Testis (tissue), 3 donors: ENCODE measurements around the gene MCC. TPM values are rescaled to one million over a fixed set of nuclear protein-coding genes. Genes with fewer than 3 reads are reported as not detected.

Experiments
- DNase-seq: peaks from one replicate; pipeline ENCODE4 v3.0.0-alpha.2; 2019
- H3K27ac ChIP-seq, 2 donors: fragments of 200-600 bp; sonication (generic); one replicate each; pipeline ENCODE4 v1.5.1; 2019
- H3K27me3 ChIP-seq: fragments of 200-600 bp; sonication (generic); one replicate; pipeline ENCODE4 v1.5.1; 2019
- H3K36me3 ChIP-seq: fragments of 200-600 bp; sonication (generic); one replicate; pipeline ENCODE4 v1.5.1; 2017; ENCODE audit warnings: low read depth; ENCODE audit errors: missing control alignments
- H3K4me1 ChIP-seq: fragments of 200-600 bp; sonication (generic); one replicate; pipeline ENCODE4 v1.5.1; 2019
- H3K4me3 ChIP-seq, 2 donors: fragments of 200-600 bp; sonication (generic); one replicate each; pipeline ENCODE4 v1.5.1; 2017 to 2019
- H3K9me3 ChIP-seq: fragments of 200-600 bp; sonication (generic); one replicate; pipeline ENCODE4 v1.5.1; 2017
- POLR2A ChIP-seq: fragments of 450-650 bp; IDR thresholded peaks from one replicate; pipeline ENCODE4 v1.6.1; 2017; ENCODE audit warnings: antibody characterized with exemption, mild to moderate bottlenecking, moderate library complexity
- WGBS, 2 donors: methylation state at CpG; one replicate each; pipeline ENCODE4 v1.1.5; 2018; 5-methylcytosine and 5-hydroxymethylcytosine counted together
- intact Hi-C: fragments of 100-400 bp; cut with DNase I; formaldehyde crosslinking; loops from one replicate; pipeline ENCODE4 v1.15.1; 2023; ENCODE audit warnings: low total_unique reads
- polyA plus RNA-seq: library from polyadenylated mRNA; stranded (reverse); fragments of 350-450 nt; fragmentation: Illumina TruSeq; extraction: RNeasy Lipid Tissue Mini Kit (QIAGEN cat#74804); gene quantifications from one replicate; pipeline ENCODE4 v1.2.3, GENCODE V29; 2014; ENCODE audit warnings: low read depth, low replicate concordance; ENCODE audit not compliant: insufficient read depth
- total RNA-seq, 2 donors: library from RNA; depleted of rRNA; stranded (reverse); fragments of >200 nt; gene quantifications; one replicate each; pipeline ENCODE4 v1.2.3, GENCODE V29; 2016
- TF ChIP-seq, protein P1 (sequence below), 3 experiments: fragments of 450-650 bp in 2 of 3; fragments of 200-600 bp in 1 of 3; sonication (generic) in 1 of 3; IDR thresholded peaks; one replicate each; pipeline ENCODE4 v1.5.1; 2016 to 2019; ENCODE audit warnings: antibody characterized with exemption in 3 of 3, mild to moderate bottlenecking in 2 of 3, moderate library complexity in 1 of 3

The MCC gene
- total and polyA plus RNA-seq, 3 donors from 2014 or later, result 7.1 to 23.7 (median 21.4) TPM

- DNase-seq, result no peak
- Histone ChIP-seq H3K36me3 (no peaks in the 10 kb centered on the region), H3K4me3 (no peak overlapping the region), H3K9me3 (no peaks in the 10 kb centered on the region), H3K27ac (no peak overlapping the region), H3K4me1 (no peaks in the 10 kb centered on the region), H3K27me3 (no peaks in the 10 kb centered on the region)
- no peak for TF ChIP-seq POLR2A
- TF ChIP-seq, protein P1, sequence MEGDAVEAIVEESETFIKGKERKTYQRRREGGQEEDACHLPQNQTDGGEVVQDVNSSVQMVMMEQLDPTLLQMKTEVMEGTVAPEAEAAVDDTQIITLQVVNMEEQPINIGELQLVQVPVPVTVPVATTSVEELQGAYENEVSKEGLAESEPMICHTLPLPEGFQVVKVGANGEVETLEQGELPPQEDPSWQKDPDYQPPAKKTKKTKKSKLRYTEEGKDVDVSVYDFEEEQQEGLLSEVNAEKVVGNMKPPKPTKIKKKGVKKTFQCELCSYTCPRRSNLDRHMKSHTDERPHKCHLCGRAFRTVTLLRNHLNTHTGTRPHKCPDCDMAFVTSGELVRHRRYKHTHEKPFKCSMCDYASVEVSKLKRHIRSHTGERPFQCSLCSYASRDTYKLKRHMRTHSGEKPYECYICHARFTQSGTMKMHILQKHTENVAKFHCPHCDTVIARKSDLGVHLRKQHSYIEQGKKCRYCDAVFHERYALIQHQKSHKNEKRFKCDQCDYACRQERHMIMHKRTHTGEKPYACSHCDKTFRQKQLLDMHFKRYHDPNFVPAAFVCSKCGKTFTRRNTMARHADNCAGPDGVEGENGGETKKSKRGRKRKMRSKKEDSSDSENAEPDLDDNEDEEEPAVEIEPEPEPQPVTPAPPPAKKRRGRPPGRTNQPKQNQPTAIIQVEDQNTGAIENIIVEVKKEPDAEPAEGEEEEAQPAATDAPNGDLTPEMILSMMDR (IDR thresholded peaks at IDR 0.05), result no peak
- WGBS, 2 donors, result 94 to 100% methylated on average over 1 of the region's 1 CpG
- intact Hi-C loops, result no loop called here
Observed at GRCh38 chr5:113064806-113065205, 423.4 kb downstream of the MCC start.

DNA sequence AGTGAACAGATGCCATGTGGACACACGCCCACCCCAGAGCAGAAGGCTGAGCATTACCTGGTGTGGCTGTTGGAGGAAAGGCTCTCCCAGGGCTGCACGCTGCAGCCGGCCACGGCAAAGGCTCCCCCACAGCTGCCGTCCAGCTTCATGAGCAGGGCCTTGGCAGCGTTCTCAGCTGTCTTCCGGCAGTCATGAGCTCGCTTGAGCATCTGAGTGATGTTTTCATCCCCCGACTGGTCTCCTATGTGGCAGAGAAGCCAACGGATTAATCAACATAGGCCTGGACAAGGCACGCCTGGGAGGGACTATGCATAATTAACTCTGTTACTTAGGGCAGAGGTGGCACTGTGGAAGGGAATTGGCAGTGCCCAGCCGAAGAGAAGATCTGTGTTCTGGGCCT lies 424.3 kb downstream of the MCC start:
- H3K4me3 ChIP-seq, result no peak overlapping the region
- H3K36me3 ChIP-seq, result no peaks in the 10 kb centered on the region
- DNase-seq, result no peak
- H3K27ac ChIP-seq, result no peak overlapping the region
- H3K9me3 ChIP-seq, result no peaks in the 10 kb centered on the region
- TF ChIP-seq POLR2A, result no peak
- TF ChIP-seq, protein P1 (IDR thresholded peaks at IDR 0.05), result no peak
- H3K4me1 ChIP-seq, result no peaks in the 10 kb centered on the region
- intact Hi-C loops, result no loop called here
- H3K27me3 ChIP-seq, result no peaks in the 10 kb centered on the region
- 81 to 90% methylated on average over 12 of the region's 12 CpGs for WGBS, 2 donors

GRCh38 chr5:113062869-113063508 lies 425.3 kb downstream of the MCC start:
- H3K4me3 ChIP-seq, result no peak overlapping the region
- H3K9me3 ChIP-seq, result no peaks in the 10 kb centered on the region
- WGBS, 2 donors, result 77 to 82% methylated on average over 6 of the region's 6 CpGs
- H3K4me1 ChIP-seq, result no peaks in the 10 kb centered on the region
- H3K27me3 ChIP-seq, result no peaks in the 10 kb centered on the region
- TF ChIP-seq POLR2A, result no peak
- TF ChIP-seq, protein P1 (IDR thresholded peaks at IDR 0.05), result no peak
- no peak overlapping the region for H3K27ac ChIP-seq
- DNase-seq, result no peak
- intact Hi-C loops, result no loop called here
- H3K36me3 ChIP-seq, result no peaks in the 10 kb centered on the region

DNA sequence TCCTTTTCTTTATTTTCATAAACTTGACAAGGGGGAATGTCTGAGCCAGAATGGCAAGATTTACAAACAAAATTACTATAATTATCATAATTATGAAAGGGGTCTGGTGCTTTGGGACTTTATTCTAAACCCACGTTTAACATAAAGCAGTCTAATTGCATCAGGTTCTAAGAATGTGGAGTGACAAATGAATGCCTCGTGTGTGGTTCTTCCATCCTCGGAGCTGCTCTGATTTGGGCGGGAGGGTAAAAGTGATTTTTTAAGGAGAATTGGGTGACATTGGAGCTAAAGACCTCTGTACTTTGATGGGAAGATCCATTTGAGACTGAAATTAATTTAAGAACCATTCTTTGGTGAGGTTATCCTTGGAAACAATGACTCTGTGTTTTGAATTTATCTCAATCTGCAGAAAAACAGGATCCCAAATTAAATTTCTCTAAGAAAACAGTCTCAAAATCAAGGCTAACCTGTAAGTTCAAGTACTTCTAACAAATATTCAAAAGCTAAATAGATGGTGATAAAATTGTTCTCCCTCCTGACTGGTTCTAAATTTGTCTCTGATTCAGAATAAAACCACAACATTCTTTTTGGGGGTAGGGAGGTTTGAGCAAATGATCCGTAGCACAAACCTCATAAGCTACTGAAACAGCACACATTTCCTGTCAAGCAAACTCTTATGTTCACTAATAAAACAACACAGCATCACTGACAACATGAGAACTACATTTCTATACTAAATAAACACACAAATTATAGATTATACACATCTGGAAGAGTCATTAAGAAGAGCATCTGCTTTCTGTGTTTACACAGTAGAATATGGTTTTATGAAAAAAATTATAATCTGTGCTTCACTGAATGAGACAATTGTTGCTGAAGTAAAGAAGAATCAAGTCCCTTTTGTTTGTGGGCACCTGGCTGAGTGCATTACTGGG lies 426.1 kb downstream of the MCC start:
- H3K27ac ChIP-seq, result no peak overlapping the region
- 58 to 67% methylated on average over 5 of the region's 5 CpGs for WGBS, 2 donors
- no peaks in the 10 kb centered on the region for H3K36me3 ChIP-seq

More for the DNA sequence above, 426.1 kb downstream of the MCC start:
- intact Hi-C loops, result no loop called here
- H3K9me3 ChIP-seq, result no peaks in the 10 kb centered on the region
- no peaks in the 10 kb centered on the region for H3K27me3 ChIP-seq
- no peak overlapping the region for H3K4me3 ChIP-seq
- TF ChIP-seq POLR2A, result no peak
- TF ChIP-seq, protein P1 (IDR thresholded peaks at IDR 0.05), result no peak
- no peaks in the 10 kb centered on the region for H3K4me1 ChIP-seq
- DNase-seq, result no peak
